HL-60 (cell line): ENCODE results near the gene METRNL.
A peak's percentile ranks its signal among the peaks of the same experiment; 100 is the strongest.
"Not testable (repeated sequence)": the region's sequence is repeated elsewhere in the genome, so short reads cannot be mapped to it uniquely, and the experiment has no call there.

Experiments used
- DNase-seq, 2 experiments: peaks; one replicate each; pipeline ENCODE4 v3.0.0-alpha.2; 2010 to 2020; ENCODE audit warnings: low read depth in 1 of 2, low spot score in 1 of 2
- H3K27ac ChIP-seq: fragments of 250-450 bp; sonication (Bioruptor Pico); replicated peaks from 2 replicates; pipeline ENCODE4 v1.5.1; 2020; ENCODE audit warnings: mild to moderate bottlenecking, moderate library complexity
- H3K27me3 ChIP-seq: fragments of 250-450 bp; sonication (Bioruptor Pico); 2 replicates; pipeline ENCODE4 v1.5.1; 2021; ENCODE audit warnings: mild to moderate bottlenecking, moderate library complexity; ENCODE audit not compliant: insufficient read depth, poor library complexity, severe bottlenecking
- H3K4me3 ChIP-seq: replicated peaks from 2 replicates; pipeline ENCODE4 v1.5.1; 2011; ENCODE audit warnings: mild to moderate bottlenecking, control low read depth, low read length; ENCODE audit not compliant: insufficient read depth
- GABPA ChIP-seq: IDR thresholded peaks from 2 replicates; pipeline ENCODE4 v1.6.1; 2012; ENCODE audit warnings: low read depth
- POLR2AphosphoS5 ChIP-seq: IDR thresholded peaks from 2 replicates; pipeline ENCODE4 v1.6.1; 2012; ENCODE audit warnings: low read depth
- REST ChIP-seq: IDR thresholded peaks from 2 replicates; pipeline ENCODE4 v1.6.1; 2012; ENCODE audit warnings: low read depth; ENCODE audit not compliant: insufficient replicate concordance
- SPI1 ChIP-seq: IDR thresholded peaks from 2 replicates; pipeline ENCODE4 v1.6.1; 2012; ENCODE audit warnings: low read depth, mild to moderate bottlenecking, borderline replicate concordance
- TF ChIP-seq, protein P1 (sequence below): IDR thresholded peaks from one replicate; pipeline ENCODE4 v1.5.1; 2011; ENCODE audit warnings: low read length, control low read depth, inconsistent platforms; ENCODE audit not compliant: insufficient read depth

The METRNL gene

DNA sequence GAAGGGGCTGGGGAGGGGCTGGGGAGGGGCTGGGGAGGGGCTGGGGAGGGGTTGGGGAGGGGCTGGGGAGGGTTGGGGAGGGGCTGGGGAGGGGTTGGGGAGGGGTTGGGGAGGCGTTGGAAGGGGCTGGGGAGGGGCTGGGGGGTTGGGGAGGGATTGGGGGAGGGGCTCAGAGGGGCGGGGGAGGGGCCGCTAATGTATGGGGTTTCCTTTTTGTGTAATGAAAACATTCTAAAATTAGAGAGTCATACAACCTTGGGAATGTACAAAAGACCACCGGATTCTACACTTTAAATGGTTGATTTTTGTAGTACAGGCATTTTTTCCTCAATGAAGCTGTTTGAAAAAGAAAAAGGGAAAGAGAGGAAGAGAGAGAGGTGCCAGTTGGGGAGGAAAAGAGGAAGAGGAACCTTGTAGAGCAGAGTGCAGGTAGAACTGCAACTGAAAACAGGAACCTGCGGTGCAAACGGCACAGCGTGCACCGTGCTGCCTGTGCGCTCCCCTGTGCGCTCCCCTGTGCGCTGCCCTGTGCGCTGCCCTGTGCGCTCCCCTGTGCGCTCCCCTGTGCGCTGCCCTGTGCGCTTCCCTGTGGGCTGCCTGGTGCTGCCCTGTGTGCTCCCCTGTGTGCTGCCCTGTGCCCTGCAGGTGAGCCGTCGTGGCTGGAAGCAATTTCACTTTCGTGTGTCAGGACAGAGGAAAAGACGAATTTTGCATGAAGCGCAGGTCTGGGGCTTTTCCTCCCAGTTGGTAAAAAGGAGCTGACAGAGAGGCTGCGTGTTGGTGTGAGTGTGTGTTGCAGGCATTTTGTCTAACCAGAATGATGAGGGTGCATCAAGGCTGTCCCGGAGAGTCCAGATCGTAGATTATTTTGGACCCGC, 40.8 kb downstream of the METRNL start:
- Histone ChIP-seq H3K27ac (peak overlapping the region; percentile 71), H3K4me3 (no peak overlapping the region; the same call in 1 of the 2 replicates), H3K27me3 (no peaks in the 10 kb centered on the region)
- peak; percentile 89 to 93 for DNase-seq
- TF ChIP-seq GABPA (peak; percentile 43; the same call in 1 of the 2 replicates), POLR2AphosphoS5 (peak; percentile 76), SPI1 (peak; percentile 100)
- TF ChIP-seq, protein P1, sequence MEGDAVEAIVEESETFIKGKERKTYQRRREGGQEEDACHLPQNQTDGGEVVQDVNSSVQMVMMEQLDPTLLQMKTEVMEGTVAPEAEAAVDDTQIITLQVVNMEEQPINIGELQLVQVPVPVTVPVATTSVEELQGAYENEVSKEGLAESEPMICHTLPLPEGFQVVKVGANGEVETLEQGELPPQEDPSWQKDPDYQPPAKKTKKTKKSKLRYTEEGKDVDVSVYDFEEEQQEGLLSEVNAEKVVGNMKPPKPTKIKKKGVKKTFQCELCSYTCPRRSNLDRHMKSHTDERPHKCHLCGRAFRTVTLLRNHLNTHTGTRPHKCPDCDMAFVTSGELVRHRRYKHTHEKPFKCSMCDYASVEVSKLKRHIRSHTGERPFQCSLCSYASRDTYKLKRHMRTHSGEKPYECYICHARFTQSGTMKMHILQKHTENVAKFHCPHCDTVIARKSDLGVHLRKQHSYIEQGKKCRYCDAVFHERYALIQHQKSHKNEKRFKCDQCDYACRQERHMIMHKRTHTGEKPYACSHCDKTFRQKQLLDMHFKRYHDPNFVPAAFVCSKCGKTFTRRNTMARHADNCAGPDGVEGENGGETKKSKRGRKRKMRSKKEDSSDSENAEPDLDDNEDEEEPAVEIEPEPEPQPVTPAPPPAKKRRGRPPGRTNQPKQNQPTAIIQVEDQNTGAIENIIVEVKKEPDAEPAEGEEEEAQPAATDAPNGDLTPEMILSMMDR, result no peak

GRCh38 chr17:83121473-83121872, 42.1 kb downstream of the METRNL start:
- H3K27me3 ChIP-seq, H3K4me3 ChIP-seq, DNase-seq, H3K27ac ChIP-seq: not testable (repeated sequence)

DNA sequence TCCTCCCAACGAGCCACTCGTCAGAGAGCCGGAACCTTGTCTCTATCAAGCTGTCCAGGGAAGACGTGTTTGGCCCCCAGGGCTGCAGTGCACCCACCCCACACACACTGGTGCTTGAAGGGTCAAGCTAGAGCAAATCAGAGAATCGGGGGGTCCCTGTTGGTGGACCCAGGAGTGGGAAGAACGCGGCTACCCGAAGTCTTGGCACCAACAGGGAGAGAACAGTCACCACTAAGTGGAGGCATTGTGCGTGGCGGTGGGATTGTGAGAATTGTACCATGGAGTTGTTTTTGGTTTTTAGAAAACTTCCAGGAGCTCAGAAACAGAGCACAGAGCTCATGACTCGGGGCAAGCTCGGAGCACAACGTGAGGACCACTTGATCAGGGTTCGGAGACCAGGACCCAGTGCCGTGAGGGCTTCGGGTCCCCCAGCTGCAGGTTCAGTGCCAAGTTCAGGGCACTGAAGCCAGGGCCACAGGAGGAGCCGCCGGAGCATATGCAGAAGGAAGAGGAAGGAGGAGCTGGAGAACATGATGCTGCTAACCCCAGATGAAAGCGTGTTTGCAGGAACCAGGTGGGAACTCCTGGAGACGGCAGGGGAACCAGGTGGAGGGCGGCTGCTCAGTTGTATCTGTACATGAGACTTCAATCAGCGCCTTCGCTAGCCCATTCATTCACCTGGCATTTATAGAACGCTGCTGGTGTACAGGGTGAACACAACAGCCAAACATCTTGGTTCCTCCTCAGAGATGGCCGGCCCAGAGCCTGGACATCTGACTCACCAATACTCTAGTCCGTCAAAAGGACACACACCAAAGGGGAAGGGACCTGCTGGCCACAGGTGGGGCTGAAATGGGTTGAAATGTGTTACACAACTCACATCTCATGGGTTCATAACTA, 42.8 kb downstream of the METRNL start:
- no peak overlapping the region for H3K4me3 ChIP-seq
- no peaks in the 10 kb centered on the region for H3K27me3 ChIP-seq
- DNase-seq, result peak in 1 of 2 experiments; percentile 20

DNA sequence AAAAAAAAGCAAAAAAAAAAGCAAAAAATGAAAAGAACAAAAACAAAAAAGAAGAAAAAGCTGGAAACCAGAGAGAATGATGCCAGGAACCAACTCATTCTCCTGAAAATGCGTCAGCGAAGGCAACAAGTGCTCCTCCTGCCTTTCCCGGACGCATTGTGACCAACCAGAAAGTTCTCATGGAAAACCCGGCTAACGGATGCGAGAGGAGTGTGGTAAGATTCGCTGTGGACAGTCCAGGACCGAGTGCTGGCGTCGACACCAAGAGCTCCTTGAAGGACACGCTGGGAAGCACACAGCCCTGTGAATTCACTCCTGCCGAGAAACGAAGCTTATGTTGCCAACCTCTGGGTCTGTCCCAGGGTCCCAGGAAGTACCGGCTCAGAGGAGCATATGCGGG, 43.4 kb downstream of the METRNL start:
- no peak overlapping the region for H3K27ac ChIP-seq
- no peak for DNase-seq
- TF ChIP-seq, protein P1, result no peak
- TF ChIP-seq POLR2AphosphoS5 (no peak), GABPA (no peak), SPI1 (no peak), REST (no peak)
- no peak overlapping the region for H3K4me3 ChIP-seq
- no peaks in the 10 kb centered on the region for H3K27me3 ChIP-seq

More for the DNA sequence above, 42.8 kb downstream of the METRNL start:
- no peak overlapping the region for H3K27ac ChIP-seq
- TF ChIP-seq SPI1, result no peak
- TF ChIP-seq POLR2AphosphoS5, result no peak
- TF ChIP-seq, protein P1, result no peak
- no peak for TF ChIP-seq GABPA
- TF ChIP-seq REST, result no peak
